Keratinocyte (primary cell): ENCODE measurements around the gene TOM1L2.

Experiments
- EZH2 ChIP-seq: IDR thresholded peaks from one replicate; pipeline ENCODE4 v1.6.1; 2012; ENCODE audit warnings: inconsistent platforms, mild to moderate bottlenecking, low read length, moderate library complexity
- TF ChIP-seq, protein P1 (sequence below), 3 experiments: IDR thresholded peaks in 1 of 3; conservative IDR thresholded peaks in 1 of 3; optimal IDR thresholded peaks in 1 of 3; 2 replicates in 2 of 3; 3 replicates in 1 of 3; pipeline versions ENCODE3 to v1.5.1; 2011; ENCODE audit warnings: low read length in 3 of 3, mild to moderate bottlenecking in 3 of 3, moderate library complexity in 2 of 3, control low read depth in 1 of 3, inconsistent platforms in 1 of 3; ENCODE audit not compliant: insufficient read depth in 2 of 3; ENCODE audit errors: extremely low read depth in 1 of 3

DNA sequence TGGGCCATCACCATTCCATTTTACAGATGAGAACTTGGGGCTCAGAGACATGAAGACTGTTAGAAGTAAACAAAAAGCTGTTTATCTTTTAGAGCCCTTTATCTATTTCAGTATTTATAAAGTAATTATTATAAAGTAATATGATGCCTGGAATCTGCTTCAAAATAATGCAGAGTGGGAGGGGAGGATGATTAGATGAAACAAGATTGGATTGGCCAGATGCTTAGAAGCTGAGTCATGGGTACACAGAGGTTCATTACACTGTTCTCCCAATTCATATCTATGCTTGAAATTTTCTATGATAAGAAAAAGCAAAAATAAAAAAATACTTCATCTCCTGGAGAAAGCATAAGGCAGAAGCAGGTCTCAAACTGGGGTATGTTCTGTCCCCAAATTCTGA is 29.4 kb downstream of the TOM1L2 start:
- TF ChIP-seq, protein P1, sequence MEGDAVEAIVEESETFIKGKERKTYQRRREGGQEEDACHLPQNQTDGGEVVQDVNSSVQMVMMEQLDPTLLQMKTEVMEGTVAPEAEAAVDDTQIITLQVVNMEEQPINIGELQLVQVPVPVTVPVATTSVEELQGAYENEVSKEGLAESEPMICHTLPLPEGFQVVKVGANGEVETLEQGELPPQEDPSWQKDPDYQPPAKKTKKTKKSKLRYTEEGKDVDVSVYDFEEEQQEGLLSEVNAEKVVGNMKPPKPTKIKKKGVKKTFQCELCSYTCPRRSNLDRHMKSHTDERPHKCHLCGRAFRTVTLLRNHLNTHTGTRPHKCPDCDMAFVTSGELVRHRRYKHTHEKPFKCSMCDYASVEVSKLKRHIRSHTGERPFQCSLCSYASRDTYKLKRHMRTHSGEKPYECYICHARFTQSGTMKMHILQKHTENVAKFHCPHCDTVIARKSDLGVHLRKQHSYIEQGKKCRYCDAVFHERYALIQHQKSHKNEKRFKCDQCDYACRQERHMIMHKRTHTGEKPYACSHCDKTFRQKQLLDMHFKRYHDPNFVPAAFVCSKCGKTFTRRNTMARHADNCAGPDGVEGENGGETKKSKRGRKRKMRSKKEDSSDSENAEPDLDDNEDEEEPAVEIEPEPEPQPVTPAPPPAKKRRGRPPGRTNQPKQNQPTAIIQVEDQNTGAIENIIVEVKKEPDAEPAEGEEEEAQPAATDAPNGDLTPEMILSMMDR (optimal IDR thresholded peaks at IDR 0.05 in 1 of 3, IDR thresholded peaks at IDR 0.05 in 1 of 3, conservative IDR thresholded peaks at IDR 0.05 in 1 of 3; ENCODE audit: extremely low read depth in 1 of 3, insufficient read depth in 2 of 3, low read length in 3 of 3): no peak
- TF ChIP-seq EZH2: no peak
